Effector memory CD8-positive, alpha-beta T cell (primary cell): Measurements from ENCODE around the gene LDLRAD2.
"Not testable (repeated sequence)": the region's sequence is repeated elsewhere in the genome, so short reads cannot be mapped to it uniquely, and the experiment has no call there.

Experiments used
- ATAC-seq: fragments of 150-1000 bp; cut with Tn5 transposase; replicated peaks from 2 replicates; pipeline ENCODE4 v1.10.0; 2021; ENCODE audit warnings: mild to moderate bottlenecking, moderate library complexity
- DNase-seq, 3 experiments: peaks; one replicate each; pipeline ENCODE4 v3.0.0; 2021
- H3K27ac Mint-ChIP-seq, 2 donors: one replicate each; pipeline ENCODE4 v1.8.0; 2022; ENCODE audit warnings: mild to moderate bottlenecking in 2 of 2, mixed read lengths in 2 of 2, moderate library complexity in 2 of 2
- H3K27me3 Mint-ChIP-seq, 2 donors: one replicate each; pipeline ENCODE4 v1.8.0; 2022; ENCODE audit warnings: mixed read lengths in 2 of 2
- H3K36me3 Mint-ChIP-seq: one replicate; pipeline ENCODE4 v1.8.0; 2022; ENCODE audit warnings: mild to moderate bottlenecking, moderate library complexity, mixed read lengths; ENCODE audit not compliant: insufficient read depth
- H3K4me1 Mint-ChIP-seq, 2 donors: one replicate each; pipeline ENCODE4 v1.8.0; 2022; ENCODE audit warnings: low read depth in 2 of 2, mixed read lengths in 2 of 2
- H3K4me3 Mint-ChIP-seq, 2 donors: one replicate each; pipeline ENCODE4 v1.8.0; 2022; ENCODE audit warnings: mild to moderate bottlenecking in 2 of 2, mixed read lengths in 2 of 2, moderate library complexity in 2 of 2
- H3K9me3 Mint-ChIP-seq, 2 donors: one replicate each; pipeline ENCODE4 v1.8.0; 2022; ENCODE audit warnings: mixed read lengths in 2 of 2

The LDLRAD2 gene

GRCh38 chr1:21775985-21776562 lies 36.0 kb upstream of the LDLRAD2 start:
- Mint-ChIP-seq H3K27ac (peak overlapping the region; percentile 23 to 82), H3K4me1 (peaks cover 34 to 44% of the 10 kb centered on the region in 2 donors), H3K9me3 (no peaks in the 10 kb centered on the region), H3K36me3 (peaks cover 10% of the 10 kb centered on the region), H3K27me3 (no peaks in the 10 kb centered on the region), H3K4me3 (no peak overlapping the region)
- DNase-seq (no peak), ATAC-seq (no peak)

DNA sequence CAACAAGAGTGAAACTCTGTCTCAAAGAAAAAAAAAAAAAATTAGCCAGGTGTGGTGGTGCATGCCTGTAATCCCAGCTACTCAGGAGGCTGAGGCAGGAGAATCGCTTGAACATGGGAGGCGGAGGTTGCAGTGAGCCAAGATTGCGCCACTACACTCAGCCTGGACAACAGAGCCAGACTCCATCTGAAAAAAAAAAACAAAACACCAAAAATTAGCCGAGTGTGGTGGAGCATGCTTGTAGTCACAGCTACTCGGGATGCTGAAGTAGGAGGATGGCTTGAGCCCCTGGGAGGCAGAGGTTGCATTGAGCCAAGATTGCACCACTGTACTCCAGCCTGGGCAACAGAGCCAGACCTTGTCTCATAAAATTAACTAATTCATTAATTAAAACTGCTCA lies 35.1 kb upstream of the LDLRAD2 start:
- not testable (repeated sequence) for H3K4me3 Mint-ChIP-seq, H3K27me3 Mint-ChIP-seq, DNase-seq, H3K9me3 Mint-ChIP-seq, ATAC-seq
- Mint-ChIP-seq H3K4me1 (peaks cover 40 to 47% of the 10 kb centered on the region in 2 donors), H3K27ac (peak overlapping the region; percentile 23 to 82), H3K36me3 (peaks cover 17% of the 10 kb centered on the region)

DNA sequence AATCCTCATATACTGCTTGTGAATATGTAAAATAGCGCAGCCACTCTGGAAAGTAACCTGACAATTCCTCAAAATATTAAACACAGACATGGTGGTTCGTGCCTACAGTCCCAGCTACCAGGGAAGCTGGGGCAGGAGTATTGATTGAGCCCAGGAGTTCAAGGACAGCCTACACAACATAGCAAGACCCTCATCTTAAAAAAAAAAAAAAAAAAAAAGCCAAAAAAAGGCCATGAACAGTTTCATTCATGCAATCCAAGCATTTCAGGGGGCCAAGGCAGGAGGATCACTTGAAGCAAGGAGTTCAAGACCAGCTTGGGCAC lies 33.7 kb upstream of the LDLRAD2 start:
- ATAC-seq (no peak), DNase-seq (no peak)
- H3K27me3 Mint-ChIP-seq: no peaks in the 10 kb centered on the region
- H3K4me1 Mint-ChIP-seq: peaks cover 39 to 46% of the 10 kb centered on the region in 2 donors
- no peak overlapping the region for H3K4me3 Mint-ChIP-seq
- H3K9me3 Mint-ChIP-seq: no peaks in the 10 kb centered on the region
- H3K27ac Mint-ChIP-seq: no peak overlapping the region
- H3K36me3 Mint-ChIP-seq: peaks cover 29% of the 10 kb centered on the region

DNA sequence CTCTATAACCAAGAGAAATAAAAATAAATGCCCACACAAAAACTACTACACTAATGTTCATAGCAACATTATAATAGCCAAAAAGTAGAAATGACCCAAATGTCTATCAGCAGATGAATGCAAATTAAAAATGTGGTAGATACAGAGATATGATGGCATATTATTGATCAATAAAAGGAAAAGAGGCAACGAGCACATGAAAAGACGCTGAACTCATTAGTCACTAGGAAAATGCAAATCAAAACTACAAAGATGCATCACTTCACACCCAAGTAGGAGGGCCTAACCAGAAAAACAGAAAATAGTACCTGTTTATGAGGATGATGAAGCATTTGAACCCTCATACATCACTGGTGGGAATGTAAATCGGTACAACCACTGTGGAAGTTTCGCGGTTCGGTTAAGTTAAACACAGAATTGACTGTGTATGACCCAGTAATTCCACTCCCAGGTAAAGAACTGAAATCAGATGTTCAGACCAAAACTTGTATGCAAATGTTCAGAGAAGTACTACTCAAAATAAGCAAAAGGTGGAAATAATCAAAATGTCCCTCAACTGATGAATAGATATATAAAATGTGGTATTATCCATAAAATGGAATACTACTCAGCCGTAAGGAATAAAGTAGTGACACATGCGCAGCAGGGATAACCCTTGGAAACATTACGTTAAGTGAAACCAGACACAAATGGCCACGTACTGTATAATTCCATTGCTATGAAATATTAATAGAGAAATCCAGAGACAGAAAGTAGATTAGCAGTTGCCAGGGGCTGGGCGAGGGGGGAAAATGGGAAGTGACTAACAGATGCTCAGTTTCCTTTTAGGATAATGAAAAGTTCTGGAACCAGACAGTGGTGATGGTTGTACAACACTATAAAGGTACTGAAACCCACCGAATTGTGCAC lies 32.2 kb upstream of the LDLRAD2 start:
- Mint-ChIP-seq H3K9me3 (no peaks in the 10 kb centered on the region), H3K4me1 (peaks cover 38 to 46% of the 10 kb centered on the region in 2 donors), H3K27me3 (no peaks in the 10 kb centered on the region), H3K36me3 (peaks cover 31% of the 10 kb centered on the region), H3K4me3 (peak overlapping the region; percentile 64 to 75), H3K27ac (peak overlapping the region; percentile 46 to 80)
- DNase-seq: no peak
- no peak for ATAC-seq

DNA sequence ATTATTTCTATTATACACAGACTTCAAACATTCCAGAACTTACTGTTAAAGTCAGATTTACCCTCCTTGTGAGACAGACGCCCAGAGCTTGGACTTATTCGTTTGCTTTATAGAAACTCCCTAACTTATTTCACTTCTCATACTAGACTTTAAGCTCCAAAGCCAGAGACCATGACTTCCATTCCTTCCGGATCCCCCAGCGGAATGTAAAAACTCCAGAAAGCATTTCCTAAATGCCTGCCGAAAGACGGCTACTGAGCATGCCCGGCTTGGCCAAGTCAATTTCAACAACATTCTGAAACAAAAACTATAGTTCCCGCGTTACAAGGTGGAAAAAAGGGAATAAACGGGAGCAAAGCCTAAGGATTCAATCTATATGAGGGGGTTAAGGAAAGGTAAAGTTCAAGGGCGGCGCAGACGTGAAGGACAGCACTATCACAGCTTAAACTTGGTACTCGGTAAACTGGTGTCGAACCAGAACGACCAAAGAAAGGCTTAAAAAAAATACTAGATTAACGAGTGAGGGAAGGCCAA lies 30.2 kb upstream of the LDLRAD2 start:
- H3K27me3 Mint-ChIP-seq: no peaks in the 10 kb centered on the region

GRCh38 chr1:21782349-21782867 lies 29.7 kb upstream of the LDLRAD2 start:
- Mint-ChIP-seq H3K4me1 (peaks cover 29 to 33% of the 10 kb centered on the region in 2 donors), H3K9me3 (no peaks in the 10 kb centered on the region)
- ATAC-seq: peak; percentile 10

More for the DNA sequence above, 30.2 kb upstream of the LDLRAD2 start:
- peaks cover 27% of the 10 kb centered on the region for H3K36me3 Mint-ChIP-seq
- H3K4me1 Mint-ChIP-seq: peaks cover 32 to 38% of the 10 kb centered on the region in 2 donors
- H3K27ac Mint-ChIP-seq: peak overlapping the region; percentile 99 to 100
- DNase-seq (no peak), ATAC-seq (peak; percentile 8)
- no peaks in the 10 kb centered on the region for H3K9me3 Mint-ChIP-seq
- H3K4me3 Mint-ChIP-seq: peak overlapping the region; percentile 97 to 99

DNA sequence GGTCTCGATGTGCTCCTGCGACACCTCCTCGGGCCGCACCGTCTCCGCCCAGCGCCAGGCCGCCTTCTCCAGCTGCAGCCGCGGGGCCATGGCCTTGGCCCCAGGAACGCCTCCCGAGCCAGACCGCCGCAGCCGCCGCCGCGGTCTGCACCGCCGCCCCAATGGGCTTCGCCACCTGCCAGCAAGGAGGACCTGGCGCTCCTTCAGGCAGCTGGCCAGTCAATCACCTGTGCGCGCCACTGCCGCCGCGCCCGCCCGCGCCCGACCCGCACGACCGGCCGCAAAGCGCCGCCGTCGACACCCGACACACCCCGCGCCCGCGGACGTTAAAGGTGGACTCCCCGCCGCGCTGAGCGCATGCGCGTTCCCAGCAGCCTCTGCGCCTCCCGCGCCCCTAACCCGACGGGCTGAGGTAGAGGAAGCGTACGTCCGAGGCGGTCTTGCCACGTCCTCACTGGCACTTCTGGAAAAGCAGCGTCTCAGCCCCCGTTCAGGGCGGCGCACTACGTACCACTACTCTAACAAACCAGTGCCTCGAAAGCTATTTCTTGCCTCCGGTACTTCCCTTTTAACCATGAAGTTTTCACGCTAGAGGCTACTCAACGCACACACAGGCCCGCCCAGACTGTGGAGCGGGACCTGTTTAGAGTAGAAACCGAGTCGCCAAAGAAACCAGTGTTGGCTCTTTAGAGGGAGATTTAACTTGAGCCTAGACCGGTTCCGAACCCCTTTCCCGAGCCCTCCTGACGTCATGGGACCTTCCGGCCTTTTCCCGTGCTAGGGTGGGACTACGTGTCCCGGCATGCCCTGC lies 29.0 kb upstream of the LDLRAD2 start, which contains the start of gene USP48:
USP48 (minus strand) TSS at position 282 of the 811 bp plus-strand sequence; CDS start at position 90, 192 bp downstream.
- Mint-ChIP-seq H3K4me1 (peaks cover 26 to 28% of the 10 kb centered on the region in 2 donors), H3K36me3 (peaks cover 27% of the 10 kb centered on the region), H3K27ac (peak within 1 kb of the TSS; percentile 99 to 100), H3K27me3 (no peaks in the 10 kb centered on the region), H3K4me3 (peak within 1 kb of the TSS; percentile 97 to 99), H3K9me3 (no peaks in the 10 kb centered on the region)
- peak; percentile 85 for ATAC-seq
- DNase-seq: peak; percentile 94 to 95 (median 95)

More at GRCh38 chr1:21782349-21782867, 29.7 kb upstream of the LDLRAD2 start:
- Mint-ChIP-seq H3K27ac (peak overlapping the region; percentile 99 to 100), H3K27me3 (no peaks in the 10 kb centered on the region), H3K36me3 (peaks cover 27% of the 10 kb centered on the region), H3K4me3 (peak overlapping the region; percentile 97 to 99)
- peak; percentile 36 to 47 (median 39) for DNase-seq

GRCh38 chr1:21783679-21784603 lies 28.1 kb upstream of the LDLRAD2 start:
- peaks cover 27% of the 10 kb centered on the region for H3K36me3 Mint-ChIP-seq
- DNase-seq: no peak
- peak overlapping the region; percentile 99 to 100 for H3K27ac Mint-ChIP-seq
- no peaks in the 10 kb centered on the region for H3K9me3 Mint-ChIP-seq
- peaks cover 24 to 25% of the 10 kb centered on the region in 2 donors for H3K4me1 Mint-ChIP-seq
- no peak for ATAC-seq
- no peaks in the 10 kb centered on the region for H3K27me3 Mint-ChIP-seq
- peak overlapping the region; percentile 97 to 99 for H3K4me3 Mint-ChIP-seq

DNA sequence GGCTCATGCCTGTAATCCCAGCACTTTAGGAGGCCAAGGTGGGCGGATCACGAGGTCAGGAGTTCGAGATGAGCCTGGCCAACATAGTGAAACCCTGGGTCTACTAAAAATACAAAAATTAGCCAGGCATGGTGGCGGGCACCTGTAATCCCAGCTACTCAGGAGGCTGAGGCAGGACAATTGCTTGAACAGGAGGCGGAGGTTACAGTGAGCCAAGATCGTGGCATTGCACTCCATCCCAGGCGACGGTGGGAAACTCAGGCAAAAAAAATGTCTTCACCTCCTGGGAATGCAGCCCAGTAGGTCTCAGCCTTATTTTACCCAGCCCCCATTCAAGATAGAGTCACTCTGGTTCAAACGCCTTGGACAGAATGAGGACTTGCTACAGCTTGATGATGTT lies 26.3 kb upstream of the LDLRAD2 start:
- Mint-ChIP-seq H3K4me1 (peaks cover 12% of the 10 kb centered on the region in 2 donors), H3K36me3 (peaks cover 27% of the 10 kb centered on the region)
- H3K27me3 Mint-ChIP-seq, H3K27ac Mint-ChIP-seq, H3K4me3 Mint-ChIP-seq, DNase-seq, ATAC-seq, H3K9me3 Mint-ChIP-seq: not testable (repeated sequence)

- Mint-ChIP-seq H3K4me1 (peaks cover 10 to 14% of the 10 kb centered on the region in 2 donors), H3K27ac (no peak overlapping the region), H3K36me3 (peaks cover 24% of the 10 kb centered on the region), H3K27me3 (no peaks in the 10 kb centered on the region), H3K9me3 (no peaks in the 10 kb centered on the region), H3K4me3 (no peak overlapping the region)
- ATAC-seq (no peak), DNase-seq (no peak)
These were observed 25.4 kb upstream of the LDLRAD2 start for GRCh38 chr1:21786640-21787039.

GRCh38 chr1:21793104-21793503 lies 19.0 kb upstream of the LDLRAD2 start:
- DNase-seq: no peak
- no peaks in the 10 kb centered on the region for H3K9me3 Mint-ChIP-seq
- no peaks in the 10 kb centered on the region for H3K27me3 Mint-ChIP-seq
- ATAC-seq: no peak
- H3K4me1 Mint-ChIP-seq: peaks cover 0 to 3% of the 10 kb centered on the region in 2 donors
- H3K36me3 Mint-ChIP-seq: peaks cover 2% of the 10 kb centered on the region
- no peak overlapping the region for H3K27ac Mint-ChIP-seq
- H3K4me3 Mint-ChIP-seq: no peak overlapping the region

DNA sequence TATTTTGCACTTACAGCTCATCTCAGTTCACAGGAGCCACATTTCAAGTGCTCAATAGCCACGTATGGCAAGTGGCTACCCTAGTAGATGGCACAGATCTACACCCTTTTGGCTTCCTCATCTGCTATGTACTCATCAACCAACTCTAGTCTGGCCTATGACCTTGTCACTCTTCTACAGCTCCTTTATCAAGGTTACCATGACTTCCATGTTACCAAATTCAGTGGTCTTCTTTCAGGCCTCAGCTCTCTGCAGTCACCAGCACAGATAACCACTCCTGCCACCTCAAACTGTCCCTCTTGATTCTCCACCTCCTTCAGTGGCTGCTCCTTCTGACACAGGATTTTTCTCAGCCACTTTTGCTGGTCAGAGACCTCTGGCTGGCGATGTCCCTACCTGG lies 17.4 kb upstream of the LDLRAD2 start:
- ATAC-seq (no peak), DNase-seq (no peak)
- Mint-ChIP-seq H3K36me3 (peaks cover 2% of the 10 kb centered on the region), H3K9me3 (no peaks in the 10 kb centered on the region), H3K27me3 (no peaks in the 10 kb centered on the region), H3K4me3 (no peak overlapping the region), H3K4me1 (peaks cover 0 to 3% of the 10 kb centered on the region in 2 donors), H3K27ac (no peak overlapping the region)
